IPS-18a (cell line): ENCODE measurements around the gene XRCC4.

Experiments used
- H3K27ac ChIP-seq: one replicate; pipeline ENCODE4 v1.5.1; 2013; ENCODE audit warnings: low read length
- H3K27me3 ChIP-seq: one replicate; pipeline ENCODE4 v1.6.1; 2013; ENCODE audit warnings: mild to moderate bottlenecking, low read length; ENCODE audit not compliant: control insufficient read depth, insufficient read depth
- H3K36me3 ChIP-seq: one replicate; pipeline ENCODE4 v1.6.1; 2013; ENCODE audit warnings: low read depth, low read length; ENCODE audit not compliant: control insufficient read depth
- H3K4me1 ChIP-seq: one replicate; pipeline ENCODE4 v1.6.1; 2013; ENCODE audit warnings: low read depth, low read length; ENCODE audit not compliant: control insufficient read depth
- H3K4me3 ChIP-seq: one replicate; pipeline ENCODE4 v1.5.1; 2013; ENCODE audit warnings: low read length
- H3K9ac ChIP-seq: one replicate; pipeline ENCODE4 v1.6.1; 2013; ENCODE audit warnings: mild to moderate bottlenecking, low read length, moderate library complexity
- H3K9me3 ChIP-seq: one replicate; pipeline ENCODE4 v1.6.1; 2013; ENCODE audit warnings: low read depth, low read length; ENCODE audit not compliant: control insufficient read depth

XRCC4 gene

DNA sequence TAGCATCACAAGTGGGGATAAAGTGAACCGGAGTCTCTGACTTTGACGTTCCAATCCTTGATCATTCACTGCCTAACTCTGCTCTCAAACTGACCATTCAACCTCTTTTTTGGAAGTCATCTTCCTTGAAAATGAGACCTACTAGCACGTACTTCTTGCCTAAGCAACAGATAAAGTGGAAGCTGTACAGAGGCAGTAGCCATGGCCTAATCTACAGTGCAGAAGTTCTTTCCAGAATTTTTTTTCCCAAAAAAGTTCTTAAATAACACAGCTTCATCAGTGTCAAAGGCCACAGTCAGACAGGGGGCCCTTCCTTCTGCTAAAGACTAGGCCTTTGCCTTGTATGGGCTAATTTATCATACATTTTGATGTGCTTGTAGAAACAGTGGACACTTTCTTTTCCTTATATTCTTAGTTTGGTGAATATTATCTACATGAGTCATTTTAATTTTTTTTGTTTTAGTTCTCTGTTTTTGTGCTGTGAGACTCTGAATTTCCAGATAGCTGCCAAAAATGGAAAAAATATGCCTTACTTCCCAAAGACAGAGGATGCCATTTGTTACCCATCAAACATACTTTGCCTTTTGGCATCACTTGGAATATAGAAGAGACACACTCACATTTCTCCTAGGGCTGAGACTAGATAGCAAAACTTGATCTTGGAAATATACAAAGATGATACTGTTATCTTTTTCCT, 297.9 kb downstream of the XRCC4 start:
- H3K9ac ChIP-seq, result no peak overlapping the region
- H3K4me1 ChIP-seq, result peaks cover 16% of the 10 kb centered on the region
- no peaks in the 10 kb centered on the region for H3K9me3 ChIP-seq
- H3K4me3 ChIP-seq, result no peak overlapping the region
- no peak overlapping the region for H3K27ac ChIP-seq
- H3K36me3 ChIP-seq, result no peaks in the 10 kb centered on the region
- no peaks in the 10 kb centered on the region for H3K27me3 ChIP-seq

DNA sequence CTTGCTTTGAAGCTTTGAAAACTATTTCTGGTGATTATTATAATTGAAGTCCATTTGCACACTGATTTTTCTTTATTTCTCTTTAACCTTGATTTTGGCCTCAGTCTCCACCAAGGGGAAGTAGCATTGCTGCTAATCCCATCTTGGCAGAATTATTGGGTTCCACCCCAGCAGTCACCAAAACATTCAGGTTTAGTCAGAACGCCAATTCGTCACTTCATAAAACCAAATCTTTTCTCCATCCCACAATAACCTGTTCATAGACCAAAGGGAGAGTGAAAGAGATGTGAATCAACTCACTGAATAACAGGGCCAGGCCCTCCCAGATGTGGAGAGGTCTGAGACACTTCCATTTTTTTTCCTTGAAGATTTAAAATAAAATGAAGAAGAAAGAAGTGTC, 299.1 kb downstream of the XRCC4 start:
- Histone ChIP-seq H3K9me3 (no peaks in the 10 kb centered on the region), H3K27ac (no peak overlapping the region), H3K4me3 (no peak overlapping the region), H3K36me3 (no peaks in the 10 kb centered on the region), H3K9ac (no peak overlapping the region), H3K27me3 (no peaks in the 10 kb centered on the region), H3K4me1 (peaks cover 16% of the 10 kb centered on the region)

DNA sequence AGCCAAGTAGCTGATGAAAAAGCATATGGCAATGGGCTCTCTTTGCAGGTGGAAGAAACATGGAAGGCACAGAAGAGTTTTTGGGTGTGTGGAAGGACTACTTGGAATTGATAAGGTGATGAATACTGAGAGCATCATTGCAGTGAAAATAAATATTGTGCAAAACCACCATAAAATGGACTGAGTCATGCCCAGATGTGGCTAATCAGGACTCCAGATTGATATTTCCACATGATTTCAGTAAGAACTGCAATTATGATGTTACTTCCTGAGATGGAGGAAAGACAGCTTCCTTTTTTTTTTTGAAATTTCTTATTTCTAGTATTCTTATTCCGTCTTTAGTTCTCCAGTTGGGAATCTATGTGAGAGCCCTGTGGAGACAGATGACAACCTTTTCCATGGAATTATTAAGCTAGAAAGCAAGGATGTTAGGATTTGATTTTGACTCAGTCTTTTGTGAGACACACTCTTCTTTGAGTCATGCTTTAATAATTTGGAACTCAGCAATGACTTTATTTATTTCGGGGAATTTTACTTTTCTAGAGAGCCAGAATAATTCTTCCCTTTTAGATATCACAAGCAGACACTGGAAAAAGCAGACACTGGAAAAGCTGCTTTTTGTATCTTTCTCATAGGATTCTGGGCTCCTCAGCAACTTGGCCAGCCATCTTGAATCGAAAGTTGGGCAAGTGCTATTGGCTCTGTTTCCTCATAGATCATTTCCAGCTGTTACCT, 300.0 kb downstream of the XRCC4 start:
- Histone ChIP-seq H3K27me3 (no peaks in the 10 kb centered on the region), H3K9me3 (no peaks in the 10 kb centered on the region), H3K27ac (no peak overlapping the region), H3K9ac (no peak overlapping the region), H3K4me1 (peaks cover 16% of the 10 kb centered on the region), H3K4me3 (no peak overlapping the region), H3K36me3 (no peaks in the 10 kb centered on the region)

DNA sequence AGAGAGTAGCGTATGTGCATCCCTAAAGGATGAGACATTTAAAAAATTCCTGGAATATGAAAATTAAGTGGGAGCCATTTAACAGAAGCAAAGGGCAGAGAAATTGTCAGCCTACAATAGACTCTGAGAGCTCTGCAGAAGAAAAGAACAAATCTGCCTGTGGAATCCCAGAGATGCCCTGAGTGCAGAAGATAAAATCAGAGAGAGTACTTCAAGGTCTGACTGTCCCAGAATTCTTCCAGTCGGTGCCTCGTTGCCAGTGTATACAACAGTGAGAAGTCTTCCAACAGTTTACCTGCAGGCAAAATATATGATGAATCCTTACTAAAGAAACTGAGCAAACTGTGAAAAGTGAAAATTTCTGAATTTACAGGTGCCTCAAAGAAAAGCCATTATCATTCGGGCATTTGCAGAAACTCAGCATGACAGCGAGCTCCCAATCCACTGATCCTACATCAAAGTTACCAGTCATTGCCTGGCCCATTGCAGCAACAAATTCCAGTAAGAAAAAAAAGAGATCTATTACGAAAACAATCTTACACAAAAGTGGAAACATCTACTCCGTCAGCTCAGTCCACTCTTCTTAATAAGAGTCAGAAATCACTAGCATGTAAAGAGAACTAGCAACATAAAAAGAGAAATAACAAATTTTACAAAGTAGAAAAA, 301.4 kb downstream of the XRCC4 start:
- Histone ChIP-seq H3K27ac (no peak overlapping the region), H3K4me3 (no peak overlapping the region)

DNA sequence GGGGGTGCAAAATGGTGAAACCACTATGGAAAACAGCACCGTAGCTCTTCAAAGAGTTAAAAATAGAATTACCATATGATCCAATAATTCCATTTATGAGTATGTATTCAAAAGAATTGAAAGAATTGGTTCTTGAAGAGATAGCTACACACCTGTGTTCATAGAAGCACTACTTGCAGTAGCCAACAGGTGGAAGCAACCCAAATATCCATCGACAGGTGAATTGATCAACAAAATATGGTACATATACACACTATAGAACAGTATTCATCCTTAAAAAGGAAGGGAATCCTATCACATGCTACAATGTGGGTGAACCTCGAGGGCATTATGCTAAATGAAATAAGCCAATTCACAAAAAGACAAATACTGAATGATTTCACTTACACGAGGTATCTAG, 308.5 kb downstream of the XRCC4 start:
- H3K9me3 ChIP-seq, result no peaks in the 10 kb centered on the region
- no peaks in the 10 kb centered on the region for H3K36me3 ChIP-seq
- no peak overlapping the region for H3K27ac ChIP-seq
- H3K4me1 ChIP-seq, result no peaks in the 10 kb centered on the region
- H3K27me3 ChIP-seq, result no peaks in the 10 kb centered on the region
- no peak overlapping the region for H3K4me3 ChIP-seq
- H3K9ac ChIP-seq, result no peak overlapping the region

More for the DNA sequence above, 301.4 kb downstream of the XRCC4 start:
- peaks cover 13% of the 10 kb centered on the region for H3K4me1 ChIP-seq
- no peak overlapping the region for H3K9ac ChIP-seq
- H3K36me3 ChIP-seq, result no peaks in the 10 kb centered on the region
- H3K9me3 ChIP-seq, result no peaks in the 10 kb centered on the region
- no peaks in the 10 kb centered on the region for H3K27me3 ChIP-seq

DNA sequence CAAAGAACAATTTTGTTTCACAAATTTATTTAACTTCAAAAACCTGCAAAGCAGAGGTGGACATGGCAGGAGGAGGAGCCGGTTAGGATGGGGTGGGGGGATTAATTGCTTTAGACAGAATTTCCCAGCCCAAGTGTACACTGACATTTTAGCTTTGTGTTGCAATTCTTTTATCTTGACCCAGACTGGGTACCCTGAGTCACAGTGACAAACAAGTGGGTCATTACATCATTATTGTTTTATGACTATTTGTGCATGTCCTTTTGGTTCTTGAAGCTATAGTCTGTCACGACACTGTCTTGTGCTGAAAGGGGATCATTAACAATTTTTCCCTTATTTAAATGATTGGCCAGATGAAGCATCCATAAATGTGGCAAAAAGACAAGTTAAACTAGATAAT, 309.7 kb downstream of the XRCC4 start:
- H3K4me3 ChIP-seq, result no peak overlapping the region
- no peaks in the 10 kb centered on the region for H3K4me1 ChIP-seq
- no peak overlapping the region for H3K27ac ChIP-seq
- no peaks in the 10 kb centered on the region for H3K36me3 ChIP-seq
- no peaks in the 10 kb centered on the region for H3K27me3 ChIP-seq
- no peak overlapping the region for H3K9ac ChIP-seq
- H3K9me3 ChIP-seq, result no peaks in the 10 kb centered on the region

DNA sequence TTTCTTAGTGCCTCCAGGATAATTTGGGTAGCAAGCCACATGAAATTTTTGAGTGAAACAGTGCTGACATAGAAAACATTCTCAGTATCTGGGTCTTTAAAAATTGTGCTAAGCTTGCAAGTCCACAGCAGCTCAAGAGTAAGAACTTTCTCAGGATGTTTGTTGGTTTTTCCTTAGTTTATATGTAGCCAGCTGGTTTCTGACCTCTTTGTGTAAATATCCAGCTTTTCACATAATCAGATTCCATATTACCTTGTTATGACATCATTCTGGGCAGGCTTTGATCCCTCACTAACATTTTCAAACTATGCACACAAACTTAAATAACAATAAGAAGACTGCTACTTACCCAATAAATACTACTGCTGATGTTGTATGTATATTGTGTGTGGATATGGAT, 311.3 kb downstream of the XRCC4 start:
- no peaks in the 10 kb centered on the region for H3K27me3 ChIP-seq
- no peaks in the 10 kb centered on the region for H3K4me1 ChIP-seq
- no peak overlapping the region for H3K4me3 ChIP-seq
- H3K9me3 ChIP-seq, result no peaks in the 10 kb centered on the region
- no peak overlapping the region for H3K27ac ChIP-seq
- no peak overlapping the region for H3K9ac ChIP-seq
- no peaks in the 10 kb centered on the region for H3K36me3 ChIP-seq

DNA sequence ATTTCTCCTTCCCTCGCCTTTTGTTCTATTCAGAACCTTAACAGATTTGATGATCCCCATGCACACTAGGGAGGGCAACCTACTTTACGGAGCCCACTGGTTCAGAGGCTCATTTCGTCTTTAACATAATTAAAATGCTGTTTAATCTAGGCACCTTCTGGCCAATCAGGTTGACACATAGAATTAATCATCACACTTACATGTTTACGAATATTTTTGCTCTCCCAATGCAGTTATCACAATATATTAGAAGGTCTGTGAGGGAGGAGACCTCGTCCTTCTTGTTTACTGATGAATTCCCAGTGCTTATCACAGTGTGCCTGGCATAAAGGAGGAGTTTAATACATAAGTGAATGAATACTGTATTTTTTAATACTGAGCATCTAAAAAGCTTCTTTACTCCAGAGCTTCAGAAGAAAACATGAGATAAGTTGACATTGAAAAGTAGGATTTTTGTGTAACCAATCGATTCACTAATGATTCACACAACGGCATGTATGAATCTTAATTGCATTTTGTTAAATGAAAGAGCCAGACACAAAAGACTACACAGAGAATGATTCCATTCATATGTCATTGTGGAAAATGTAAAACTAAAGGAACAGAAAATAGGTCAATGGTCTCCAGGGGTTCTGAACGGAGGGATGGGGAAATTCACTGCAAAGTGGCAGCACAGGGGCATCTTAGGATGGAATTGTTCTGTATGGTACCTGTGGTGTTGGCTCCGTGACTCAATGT, 315.6 kb downstream of the XRCC4 start:
- Histone ChIP-seq H3K9me3 (no peaks in the 10 kb centered on the region), H3K27me3 (no peaks in the 10 kb centered on the region), H3K4me1 (no peaks in the 10 kb centered on the region), H3K4me3 (no peak overlapping the region), H3K27ac (no peak overlapping the region), H3K36me3 (no peaks in the 10 kb centered on the region), H3K9ac (no peak overlapping the region)

DNA sequence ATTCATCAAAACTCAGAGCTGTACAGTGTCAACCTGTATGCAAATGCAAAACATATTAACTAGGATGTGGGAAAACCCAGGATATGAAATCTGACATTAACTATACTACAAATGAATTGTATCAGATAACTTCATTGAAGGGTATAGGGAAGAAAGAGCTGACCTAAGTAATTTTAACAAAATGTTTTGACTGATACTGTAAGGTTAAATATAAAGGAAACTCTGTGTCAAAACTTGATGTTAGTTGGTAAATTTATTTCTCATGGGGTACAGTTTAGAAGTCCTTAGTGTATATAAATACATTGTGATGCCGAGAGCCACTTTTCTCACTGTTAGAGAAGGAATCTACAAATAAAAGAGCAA, 316.1 kb downstream of the XRCC4 start:
- H3K4me1 ChIP-seq, result no peaks in the 10 kb centered on the region
- H3K9ac ChIP-seq, result no peak overlapping the region
- no peaks in the 10 kb centered on the region for H3K36me3 ChIP-seq
- no peaks in the 10 kb centered on the region for H3K27me3 ChIP-seq
- no peaks in the 10 kb centered on the region for H3K9me3 ChIP-seq
- H3K27ac ChIP-seq, result no peak overlapping the region
- no peak overlapping the region for H3K4me3 ChIP-seq

DNA sequence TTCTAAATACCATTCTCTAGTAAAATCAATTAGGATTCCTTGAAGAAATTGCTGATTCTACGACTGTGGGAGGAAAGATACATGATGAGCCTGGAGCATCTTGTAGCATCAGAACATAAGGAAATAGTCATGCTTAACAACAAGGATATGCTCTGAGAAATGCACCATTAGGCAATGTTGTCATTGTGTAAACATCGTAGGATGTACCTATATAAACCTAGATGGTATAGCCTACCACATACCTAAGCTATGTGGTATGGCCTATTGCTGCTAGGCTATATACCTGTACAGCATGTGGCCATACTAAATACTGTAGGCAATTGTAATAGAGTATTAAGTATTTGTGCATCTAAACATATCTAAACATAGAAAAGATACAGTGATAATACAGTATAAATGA, 316.8 kb downstream of the XRCC4 start:
- Histone ChIP-seq H3K27ac (no peak overlapping the region), H3K9me3 (no peaks in the 10 kb centered on the region), H3K36me3 (no peaks in the 10 kb centered on the region), H3K9ac (no peak overlapping the region), H3K4me3 (no peak overlapping the region), H3K4me1 (no peaks in the 10 kb centered on the region), H3K27me3 (no peaks in the 10 kb centered on the region)

DNA sequence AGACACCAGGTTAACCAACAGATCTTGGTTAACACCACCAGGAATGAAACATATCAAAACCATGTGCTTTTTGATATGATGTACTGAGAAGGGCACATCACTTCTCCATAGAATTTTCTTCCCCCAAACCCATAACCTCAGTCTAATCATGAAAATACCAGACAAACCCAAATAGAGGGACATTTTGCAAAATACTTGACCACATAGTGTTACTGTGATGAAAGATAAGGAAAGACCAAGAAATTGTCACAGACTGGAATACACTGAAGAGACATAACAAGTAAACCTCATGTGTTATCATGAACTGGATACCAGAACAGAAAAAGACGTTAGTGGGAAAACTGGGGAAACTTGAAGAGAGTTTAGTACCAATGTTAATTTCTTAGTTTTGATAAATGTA, 319.3 kb downstream of the XRCC4 start:
- Histone ChIP-seq H3K4me3 (no peak overlapping the region), H3K9ac (no peak overlapping the region), H3K27me3 (no peaks in the 10 kb centered on the region), H3K9me3 (no peaks in the 10 kb centered on the region), H3K36me3 (no peaks in the 10 kb centered on the region), H3K27ac (no peak overlapping the region), H3K4me1 (peaks cover 9% of the 10 kb centered on the region)
